ENCODE measurements around the gene P2RY14.

Gene P2RY14

DNA sequence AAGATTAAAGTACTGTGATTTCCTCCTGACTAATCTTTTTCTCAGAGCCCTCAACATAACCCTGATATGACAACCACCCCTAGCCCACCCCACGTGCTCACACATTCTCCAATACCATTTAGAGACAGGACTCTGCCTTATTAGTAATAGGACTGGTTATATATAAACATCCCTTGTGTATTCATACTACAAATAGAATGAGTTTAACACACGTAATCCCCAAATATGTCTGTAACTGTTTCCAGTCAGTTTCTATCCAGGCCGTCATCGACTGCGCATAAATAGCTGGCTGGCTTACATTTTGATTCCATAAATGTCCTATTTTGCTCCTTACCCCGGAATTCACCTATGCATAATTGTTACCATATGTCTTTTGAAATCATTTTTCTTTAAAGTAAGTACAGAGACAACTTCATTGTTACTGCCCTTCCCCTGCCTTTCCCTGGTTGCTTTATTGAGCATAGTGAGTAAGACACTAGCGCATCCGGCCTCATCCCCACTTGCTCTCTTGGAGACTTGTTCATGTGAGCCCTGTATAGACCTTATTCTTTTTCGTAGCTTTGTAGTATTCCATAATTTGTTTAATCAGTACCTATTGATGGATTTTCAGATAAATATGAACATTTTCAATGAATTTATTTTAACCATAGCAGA is 3.5 kb upstream of the P2RY14 start (continued):
- TF ChIP-seq, protein P1, sequence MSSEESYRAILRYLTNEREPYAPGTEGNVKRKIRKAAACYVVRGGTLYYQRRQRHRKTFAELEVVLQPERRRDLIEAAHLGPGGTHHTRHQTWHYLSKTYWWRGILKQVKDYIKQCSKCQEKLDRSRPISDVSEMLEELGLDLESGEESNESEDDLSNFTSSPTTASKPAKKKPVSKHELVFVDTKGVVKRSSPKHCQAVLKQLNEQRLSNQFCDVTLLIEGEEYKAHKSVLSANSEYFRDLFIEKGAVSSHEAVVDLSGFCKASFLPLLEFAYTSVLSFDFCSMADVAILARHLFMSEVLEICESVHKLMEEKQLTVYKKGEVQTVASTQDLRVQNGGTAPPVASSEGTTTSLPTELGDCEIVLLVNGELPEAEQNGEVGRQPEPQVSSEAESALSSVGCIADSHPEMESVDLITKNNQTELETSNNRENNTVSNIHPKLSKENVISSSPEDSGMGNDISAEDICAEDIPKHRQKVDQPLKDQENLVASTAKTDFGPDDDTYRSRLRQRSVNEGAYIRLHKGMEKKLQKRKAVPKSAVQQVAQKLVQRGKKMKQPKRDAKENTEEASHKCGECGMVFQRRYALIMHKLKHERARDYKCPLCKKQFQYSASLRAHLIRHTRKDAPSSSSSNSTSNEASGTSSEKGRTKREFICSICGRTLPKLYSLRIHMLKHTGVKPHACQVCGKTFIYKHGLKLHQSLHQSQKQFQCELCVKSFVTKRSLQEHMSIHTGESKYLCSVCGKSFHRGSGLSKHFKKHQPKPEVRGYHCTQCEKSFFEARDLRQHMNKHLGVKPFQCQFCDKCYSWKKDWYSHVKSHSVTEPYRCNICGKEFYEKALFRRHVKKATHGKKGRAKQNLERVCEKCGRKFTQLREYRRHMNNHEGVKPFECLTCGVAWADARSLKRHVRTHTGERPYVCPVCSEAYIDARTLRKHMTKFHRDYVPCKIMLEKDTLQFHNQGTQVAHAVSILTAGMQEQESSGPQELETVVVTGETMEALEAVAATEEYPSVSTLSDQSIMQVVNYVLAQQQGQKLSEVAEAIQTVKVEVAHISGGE (tag by site-specific recombination; conservative IDR thresholded peaks at IDR 0.05; ENCODE audit: low read depth) = no peak
- TF ChIP-seq, protein P2, sequence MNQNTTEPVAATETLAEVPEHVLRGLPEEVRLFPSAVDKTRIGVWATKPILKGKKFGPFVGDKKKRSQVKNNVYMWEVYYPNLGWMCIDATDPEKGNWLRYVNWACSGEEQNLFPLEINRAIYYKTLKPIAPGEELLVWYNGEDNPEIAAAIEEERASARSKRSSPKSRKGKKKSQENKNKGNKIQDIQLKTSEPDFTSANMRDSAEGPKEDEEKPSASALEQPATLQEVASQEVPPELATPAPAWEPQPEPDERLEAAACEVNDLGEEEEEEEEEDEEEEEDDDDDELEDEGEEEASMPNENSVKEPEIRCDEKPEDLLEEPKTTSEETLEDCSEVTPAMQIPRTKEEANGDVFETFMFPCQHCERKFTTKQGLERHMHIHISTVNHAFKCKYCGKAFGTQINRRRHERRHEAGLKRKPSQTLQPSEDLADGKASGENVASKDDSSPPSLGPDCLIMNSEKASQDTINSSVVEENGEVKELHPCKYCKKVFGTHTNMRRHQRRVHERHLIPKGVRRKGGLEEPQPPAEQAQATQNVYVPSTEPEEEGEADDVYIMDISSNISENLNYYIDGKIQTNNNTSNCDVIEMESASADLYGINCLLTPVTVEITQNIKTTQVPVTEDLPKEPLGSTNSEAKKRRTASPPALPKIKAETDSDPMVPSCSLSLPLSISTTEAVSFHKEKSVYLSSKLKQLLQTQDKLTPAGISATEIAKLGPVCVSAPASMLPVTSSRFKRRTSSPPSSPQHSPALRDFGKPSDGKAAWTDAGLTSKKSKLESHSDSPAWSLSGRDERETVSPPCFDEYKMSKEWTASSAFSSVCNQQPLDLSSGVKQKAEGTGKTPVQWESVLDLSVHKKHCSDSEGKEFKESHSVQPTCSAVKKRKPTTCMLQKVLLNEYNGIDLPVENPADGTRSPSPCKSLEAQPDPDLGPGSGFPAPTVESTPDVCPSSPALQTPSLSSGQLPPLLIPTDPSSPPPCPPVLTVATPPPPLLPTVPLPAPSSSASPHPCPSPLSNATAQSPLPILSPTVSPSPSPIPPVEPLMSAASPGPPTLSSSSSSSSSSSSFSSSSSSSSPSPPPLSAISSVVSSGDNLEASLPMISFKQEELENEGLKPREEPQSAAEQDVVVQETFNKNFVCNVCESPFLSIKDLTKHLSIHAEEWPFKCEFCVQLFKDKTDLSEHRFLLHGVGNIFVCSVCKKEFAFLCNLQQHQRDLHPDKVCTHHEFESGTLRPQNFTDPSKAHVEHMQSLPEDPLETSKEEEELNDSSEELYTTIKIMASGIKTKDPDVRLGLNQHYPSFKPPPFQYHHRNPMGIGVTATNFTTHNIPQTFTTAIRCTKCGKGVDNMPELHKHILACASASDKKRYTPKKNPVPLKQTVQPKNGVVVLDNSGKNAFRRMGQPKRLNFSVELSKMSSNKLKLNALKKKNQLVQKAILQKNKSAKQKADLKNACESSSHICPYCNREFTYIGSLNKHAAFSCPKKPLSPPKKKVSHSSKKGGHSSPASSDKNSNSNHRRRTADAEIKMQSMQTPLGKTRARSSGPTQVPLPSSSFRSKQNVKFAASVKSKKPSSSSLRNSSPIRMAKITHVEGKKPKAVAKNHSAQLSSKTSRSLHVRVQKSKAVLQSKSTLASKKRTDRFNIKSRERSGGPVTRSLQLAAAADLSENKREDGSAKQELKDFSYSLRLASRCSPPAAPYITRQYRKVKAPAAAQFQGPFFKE (tag by site-specific recombination; IDR thresholded peaks at IDR 0.05; ENCODE audit: borderline replicate concordance) = no peak
- TF ChIP-seq TRIM28 (IDR thresholded peaks at IDR 0.05; ENCODE audit: borderline replicate concordance, low read length) = no peak

DNA sequence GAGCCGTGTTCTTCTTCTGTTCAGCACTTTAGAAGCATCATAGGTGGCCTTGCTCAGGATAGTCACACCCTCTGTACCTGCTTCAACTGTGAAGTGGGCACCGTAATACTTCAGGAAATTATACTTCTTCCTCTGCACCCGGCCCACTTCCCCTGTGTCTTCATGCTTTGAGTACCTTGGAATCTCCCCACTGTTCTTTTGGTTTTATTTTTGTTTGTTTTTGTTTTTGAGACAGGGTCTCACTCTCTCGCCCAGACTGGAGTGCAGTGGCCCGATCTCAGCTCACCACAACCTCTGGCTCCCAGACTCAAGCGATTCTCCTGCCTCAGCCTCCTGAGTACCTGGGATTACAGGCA is 1.7 kb downstream of the P2RY14 start:
- H3K36me3 ChIP-seq (ENCODE audit: control insufficient read depth in 2 of 2, insufficient read depth in 1 of 2, low read length in 2 of 2) = no peaks in the 10 kb centered on the region; a peak in 1 of 3 replicates
- POLR2A ChIA-PET = no interaction called here
- H3K27ac ChIP-seq (ENCODE audit: extremely low read depth, low read depth, low read length) = no peak overlapping the region
- TF ChIP-seq, protein P3, sequence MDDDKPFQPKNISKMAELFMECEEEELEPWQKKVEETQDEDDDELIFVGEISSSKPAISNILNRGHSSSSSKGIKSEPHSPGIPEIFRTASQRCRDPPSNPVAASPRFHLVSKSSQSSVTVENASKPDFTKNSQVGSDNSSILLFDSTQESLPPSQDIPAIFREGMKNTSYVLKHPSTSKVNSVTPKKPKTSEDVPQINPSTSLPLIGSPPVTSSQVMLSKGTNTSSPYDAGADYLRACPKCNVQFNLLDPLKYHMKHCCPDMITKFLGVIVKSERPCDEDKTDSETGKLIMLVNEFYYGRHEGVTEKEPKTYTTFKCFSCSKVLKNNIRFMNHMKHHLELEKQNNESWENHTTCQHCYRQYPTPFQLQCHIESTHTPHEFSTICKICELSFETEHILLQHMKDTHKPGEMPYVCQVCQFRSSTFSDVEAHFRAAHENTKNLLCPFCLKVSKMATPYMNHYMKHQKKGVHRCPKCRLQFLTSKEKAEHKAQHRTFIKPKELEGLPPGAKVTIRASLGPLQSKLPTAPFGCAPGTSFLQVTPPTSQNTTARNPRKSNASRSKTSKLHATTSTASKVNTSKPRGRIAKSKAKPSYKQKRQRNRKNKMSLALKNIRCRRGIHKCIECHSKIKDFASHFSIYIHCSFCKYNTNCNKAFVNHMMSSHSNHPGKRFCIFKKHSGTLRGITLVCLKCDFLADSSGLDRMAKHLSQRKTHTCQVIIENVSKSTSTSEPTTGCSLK (tag by site-specific recombination; IDR thresholded peaks at IDR 0.05) = no peak
- TF ChIP-seq ZBTB1 (tag by site-specific recombination; IDR thresholded peaks at IDR 0.05) (no peak), ZNF510 (tag by site-specific recombination; IDR thresholded peaks at IDR 0.05; ENCODE audit: insufficient replicate concordance) (no peak), ZNF10 (tag by site-specific recombination; IDR thresholded peaks at IDR 0.05) (no peak), ZNF776 (tag by site-specific recombination; IDR thresholded peaks at IDR 0.05; ENCODE audit: borderline replicate concordance) (no peak), ZSCAN30 (tag by site-specific recombination; IDR thresholded peaks at IDR 0.05) (no peak), ZNF169 (tag by site-specific recombination; IDR thresholded peaks at IDR 0.05) (no peak), ZFP41 (tag by site-specific recombination; IDR thresholded peaks at IDR 0.05; ENCODE audit: borderline replicate concordance) (no peak), ZNF184 (tag by site-specific recombination; IDR thresholded peaks at IDR 0.05) (no peak), ZNF112 (tag by site-specific recombination; IDR thresholded peaks at IDR 0.05) (no peak), ZNF423 (tag by site-specific recombination; IDR thresholded peaks at IDR 0.05) (no peak), ZNF623 (tag by site-specific recombination; IDR thresholded peaks at IDR 0.05) (no peak), ZNF521 (tag by site-specific recombination; IDR thresholded peaks at IDR 0.05) (no peak), OSR2 (tag by site-specific recombination; IDR thresholded peaks at IDR 0.05) (no peak), ZNF214 (tag by site-specific recombination; IDR thresholded peaks at IDR 0.05; ENCODE audit: borderline replicate concordance) (no peak), GLIS1 (tag by site-specific recombination; IDR thresholded peaks at IDR 0.05) (no peak), ZNF621 (tag by site-specific recombination; IDR thresholded peaks at IDR 0.05) (no peak), ZNF354C (tag by site-specific recombination; IDR thresholded peaks at IDR 0.05; ENCODE audit: borderline replicate concordance, low read depth) (no peak), ZFP69B (tag by site-specific recombination; IDR thresholded peaks at IDR 0.05) (no peak), ZNF48 (tag by site-specific recombination; IDR thresholded peaks at IDR 0.05) (no peak)
- H3K9me3 ChIP-seq (ENCODE audit: control insufficient read depth, insufficient read depth, low read depth, low read length) = no peaks in the 10 kb centered on the region
- no peak overlapping the region for H3K4me3 ChIP-seq (ENCODE audit: low read depth, low read length)
- H3K4me1 ChIP-seq (ENCODE audit: control insufficient read depth, insufficient read depth, low read length) = no peaks in the 10 kb centered on the region
- CTCF ChIA-PET = no interaction called here
